DOHH2 (cell line): Measurements from ENCODE around the gene PLPP6.

Source experiments
- CTCF ChIP-seq: fragments of 200-600 bp; sonication (generic); IDR thresholded peaks from one replicate; pipeline ENCODE4 v1.5.1; 2014; ENCODE audit warnings: antibody characterized with exemption, mild to moderate bottlenecking, low read depth, low read length; ENCODE audit not compliant: poor library complexity, severe bottlenecking
- EZH2phosphoT487 ChIP-seq: fragments of 200-600 bp; sonication (generic); IDR thresholded peaks from 2 replicates; pipeline ENCODE4 v1.6.1; 2017; ENCODE audit warnings: borderline replicate concordance, mild to moderate bottlenecking, antibody characterized with exemption, low read length, moderate library complexity, mixed read lengths

- no peak for TF ChIP-seq CTCF
- no peak for TF ChIP-seq EZH2phosphoT487
Measured at GRCh38 chr9:4630836-4631235, 31.3 kb upstream of the PLPP6 start.
